ENCODE data around the gene TPTE2.
"Not testable (repeated sequence)": the region's sequence is repeated elsewhere in the genome, so short reads cannot be mapped to it uniquely, and the experiment has no call there.

Gene TPTE2

DNA sequence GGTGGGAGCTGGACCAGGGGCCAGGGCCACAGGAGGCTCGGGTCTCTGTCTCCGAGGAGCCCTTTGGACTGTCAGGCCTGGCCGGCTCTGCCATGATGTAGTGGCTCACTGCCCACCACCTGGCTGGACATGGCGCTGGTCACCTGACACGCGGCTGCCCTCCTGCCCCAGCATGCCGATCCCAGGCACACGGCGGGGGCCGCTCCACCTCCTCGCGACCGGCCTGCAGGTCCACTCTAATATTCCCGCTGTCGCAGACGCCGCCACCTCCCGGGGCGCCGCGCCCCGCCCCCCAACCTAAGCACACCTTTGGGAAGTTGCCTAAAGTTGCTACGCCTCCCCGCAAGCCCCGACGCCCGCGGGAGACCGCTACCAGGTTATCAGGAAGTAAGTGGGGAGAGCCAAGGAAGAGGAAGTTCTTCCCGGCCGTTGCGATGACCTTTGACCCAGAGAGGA lies at the start of gene TPTE2:
Gene TPTE2 (minus strand): TSS at position 406 of the 456 bp plus-strand sequence. CDS start 58,298 bp downstream, outside the sequence.
- not testable (repeated sequence) for DNase-seq (ENCODE audit: low read depth in 2 of 3, low spot score in 2 of 3)

DNA sequence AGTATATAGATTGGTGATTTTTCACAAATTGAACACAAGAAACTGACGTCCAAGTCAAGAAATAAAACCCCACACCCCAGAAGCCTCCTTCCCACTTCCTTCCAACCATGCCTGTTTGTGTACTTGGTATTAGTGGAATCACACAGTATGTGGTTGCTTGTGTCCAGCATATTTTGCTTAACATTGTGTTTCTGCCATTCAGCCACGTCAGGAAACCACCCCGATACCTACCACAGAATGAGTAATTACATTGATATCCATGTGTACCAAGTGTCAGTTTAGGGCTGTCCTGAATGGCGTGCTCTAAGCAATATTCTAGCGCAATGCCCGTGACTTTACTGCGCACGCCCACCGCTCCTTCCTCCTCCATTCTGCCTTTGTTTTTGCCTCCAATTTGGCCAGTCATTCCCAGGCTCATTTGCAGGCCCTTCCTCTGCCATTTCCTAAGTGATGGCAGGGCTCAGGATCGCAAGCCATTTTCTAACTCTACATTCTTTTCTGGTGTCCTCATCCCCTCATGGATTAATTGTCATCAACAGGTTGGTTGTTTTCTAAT lies 46.3 kb upstream of the TPTE2 start:
- no peak for DNase-seq (ENCODE audit: low read depth in 2 of 3, low spot score in 2 of 3)

DNA sequence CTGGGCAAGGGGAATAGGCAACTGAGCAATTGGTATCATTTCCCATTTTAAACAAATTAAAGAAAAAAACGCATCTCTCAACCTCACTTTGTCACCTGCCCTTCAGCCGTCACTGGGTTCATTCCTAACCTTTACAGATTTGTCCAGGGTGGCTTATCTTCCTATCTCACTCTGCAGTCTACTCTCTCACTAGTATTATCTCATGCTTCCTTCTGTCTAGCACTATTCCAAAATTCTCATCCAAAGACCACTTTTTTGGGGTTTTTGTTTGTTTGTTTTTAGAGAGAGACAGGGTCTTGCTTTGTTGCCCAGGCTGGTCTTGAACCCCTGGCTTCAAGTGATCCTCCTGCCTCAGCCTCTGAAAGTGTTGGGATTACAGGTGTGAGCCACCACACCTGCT lies 45.4 kb upstream of the TPTE2 start:
- DNase-seq (ENCODE audit: low read depth in 2 of 3, low spot score in 2 of 3): no peak

DNA sequence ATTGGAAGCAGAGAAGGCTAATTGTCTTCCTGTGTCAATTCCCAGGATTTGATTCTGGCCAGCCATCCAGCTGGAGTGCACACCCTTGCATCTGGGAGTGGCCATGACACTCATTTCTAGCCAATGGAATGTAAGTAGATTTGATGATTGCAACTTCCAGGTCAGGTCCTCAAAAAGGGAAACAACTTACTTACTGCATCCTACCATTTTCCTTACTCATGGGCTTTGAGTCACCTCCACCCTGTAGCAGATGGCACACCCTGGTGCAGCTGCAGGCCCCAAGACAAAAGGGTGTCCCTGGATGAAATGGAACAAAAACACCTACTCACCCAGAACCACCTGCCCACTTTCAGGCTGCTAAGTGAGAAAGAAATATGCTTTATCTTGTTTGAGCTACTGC lies 44.8 kb upstream of the TPTE2 start:
- no peak for DNase-seq (ENCODE audit: low read depth in 2 of 3, low spot score in 2 of 3)

DNA sequence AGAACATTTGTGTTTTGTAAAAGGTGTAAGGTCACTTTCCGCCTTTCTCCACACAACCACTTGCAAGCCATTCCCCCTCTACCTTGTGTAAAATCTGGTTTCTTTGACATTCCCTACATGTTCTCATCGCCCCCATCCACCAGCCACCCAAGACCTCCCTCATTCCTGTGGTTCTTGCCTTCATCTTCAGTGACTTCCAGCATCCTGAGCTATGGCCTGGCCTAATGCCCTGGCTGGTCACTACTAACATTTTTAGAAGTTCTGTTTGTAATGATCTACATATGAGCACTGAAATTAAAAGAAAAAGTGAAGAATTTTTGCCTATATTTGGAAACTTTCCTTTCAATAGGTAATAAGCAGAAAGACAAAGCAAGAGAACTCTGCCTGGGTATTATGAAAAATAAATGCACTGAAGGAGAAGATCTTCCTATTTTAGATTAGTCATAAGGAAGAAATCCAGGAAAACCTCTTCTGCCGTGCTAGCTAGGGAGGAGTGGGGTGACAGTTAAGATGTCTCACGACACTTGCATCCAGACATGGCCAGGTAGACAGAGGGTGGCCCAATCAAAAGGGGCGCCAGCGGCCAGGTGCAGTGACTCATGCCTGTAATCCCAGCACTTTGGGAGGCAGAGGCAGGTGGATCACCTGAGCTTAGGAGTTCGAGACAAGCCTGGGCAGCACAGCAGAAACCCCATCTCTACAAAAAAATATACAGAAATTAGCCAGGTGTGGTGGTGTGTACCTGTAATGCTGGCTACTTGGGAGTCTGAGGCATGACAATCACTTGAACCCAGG lies 44.0 kb upstream of the TPTE2 start:
- no peak for DNase-seq (ENCODE audit: low read depth in 2 of 3, low spot score in 2 of 3)

DNA sequence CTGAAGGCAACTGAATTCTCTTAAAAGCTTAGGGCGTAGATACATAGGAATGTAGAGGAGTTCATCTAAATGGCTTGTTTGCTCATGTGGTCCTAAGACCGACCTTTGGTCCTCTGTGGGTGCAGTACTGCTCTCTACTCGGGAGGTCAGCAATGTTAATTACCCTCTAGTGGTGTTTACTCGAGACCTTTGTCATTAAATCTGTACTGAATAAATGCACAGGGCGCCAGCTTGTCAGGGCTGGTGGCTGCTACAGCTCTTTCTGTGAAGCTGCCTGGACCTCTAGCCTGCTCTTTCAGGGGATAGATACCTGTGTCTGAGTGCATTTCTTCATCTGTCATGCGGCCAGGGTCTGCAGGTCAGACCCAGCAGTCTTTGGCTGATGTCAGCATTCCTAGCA lies 43.0 kb upstream of the TPTE2 start:
- no peak for DNase-seq (ENCODE audit: low read depth in 2 of 3, low spot score in 2 of 3)

DNA sequence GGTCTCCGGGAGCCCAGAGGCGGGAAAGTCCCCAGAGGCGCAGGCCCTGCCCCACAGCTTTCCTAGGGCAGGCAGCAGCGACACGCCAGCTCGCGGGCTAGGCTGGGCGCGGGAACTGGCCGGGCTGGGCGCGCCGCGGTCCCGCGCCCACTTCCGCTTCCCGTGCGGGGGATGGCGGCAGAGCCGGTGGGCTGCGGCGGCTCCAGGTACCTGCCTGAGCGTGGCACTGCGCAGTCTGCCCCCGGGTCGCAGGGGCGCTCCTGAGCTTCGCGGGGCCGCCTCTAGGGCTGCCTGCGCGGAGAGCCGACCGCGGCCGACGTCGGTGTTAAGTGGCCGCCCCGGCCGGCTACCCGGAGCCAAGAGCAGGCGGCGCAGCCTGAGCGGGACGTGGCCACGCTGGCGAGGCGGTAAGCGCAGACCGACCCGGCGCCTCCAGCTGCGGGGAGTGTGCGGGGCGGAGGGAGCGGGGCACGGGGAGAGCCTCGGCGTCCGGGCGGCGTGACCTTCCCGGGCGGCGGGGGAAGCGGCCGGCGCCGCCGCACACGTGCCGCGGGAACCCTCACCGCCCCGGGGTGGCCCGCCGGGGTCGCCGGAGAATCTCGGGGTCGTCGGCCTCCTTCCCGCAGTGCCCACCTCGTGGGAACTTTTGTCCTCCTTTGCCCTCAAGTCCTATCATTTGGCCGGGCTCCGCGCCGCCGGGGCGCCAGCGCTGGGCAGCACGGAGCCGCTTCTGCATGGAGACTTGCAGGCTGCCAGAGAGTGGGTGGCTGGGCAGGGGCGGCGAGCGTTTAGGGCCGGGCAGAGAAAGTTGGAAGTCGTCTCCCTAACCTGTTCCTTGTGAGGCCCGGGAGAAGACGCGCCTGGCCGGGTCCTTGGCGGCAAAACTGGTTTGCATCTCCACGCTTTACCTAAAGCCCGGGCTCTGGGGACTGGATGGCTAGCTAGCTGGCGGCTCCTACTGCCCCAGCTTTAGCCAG lies 40.7 kb upstream of the TPTE2 start:
- DNase-seq (ENCODE audit: low read depth in 2 of 3, low spot score in 2 of 3): peak in 1 of 3 experiments; percentile 27

DNA sequence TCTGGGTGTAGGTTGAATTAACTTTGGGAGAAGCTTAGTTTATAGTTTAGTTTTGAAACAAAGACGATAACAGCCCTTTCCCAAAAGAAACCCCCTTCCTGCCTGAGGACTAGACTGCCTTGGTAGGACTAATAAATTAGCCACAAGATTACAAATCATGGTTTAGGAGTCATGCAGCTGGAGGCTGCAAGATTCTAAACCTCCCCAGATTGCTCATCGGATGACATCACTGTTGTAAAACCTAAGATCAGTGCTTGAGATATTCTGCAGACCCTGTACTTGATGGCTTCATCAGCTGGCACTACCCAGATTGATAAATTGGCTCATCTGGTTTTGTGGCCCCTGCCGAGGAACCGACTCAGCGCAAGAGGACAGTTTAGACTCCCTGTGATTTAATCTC lies 36.2 kb upstream of the TPTE2 start:
- DNase-seq (ENCODE audit: low read depth in 2 of 3, low spot score in 2 of 3): no peak

DNA sequence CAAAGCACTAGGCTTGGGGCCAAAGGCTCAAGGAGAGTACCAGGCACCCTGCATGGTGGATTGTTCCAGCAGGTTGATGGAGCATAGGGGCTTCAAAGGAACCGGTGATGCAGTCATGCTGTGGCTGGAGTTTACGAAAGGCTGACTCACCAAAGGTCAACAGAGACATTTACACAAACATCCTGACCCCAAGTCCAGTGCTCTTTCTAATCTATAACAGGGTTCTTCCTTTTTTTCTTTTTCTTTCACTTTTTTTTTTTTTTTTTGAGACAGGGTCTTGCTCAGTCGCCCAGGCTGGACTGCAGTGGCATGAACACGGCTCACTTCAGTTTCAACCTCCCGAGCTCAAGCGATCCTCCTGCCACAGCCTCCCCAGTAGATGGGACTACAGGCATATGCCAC lies 35.6 kb upstream of the TPTE2 start:
- no peak for DNase-seq (ENCODE audit: low read depth in 2 of 3, low spot score in 2 of 3)

DNA sequence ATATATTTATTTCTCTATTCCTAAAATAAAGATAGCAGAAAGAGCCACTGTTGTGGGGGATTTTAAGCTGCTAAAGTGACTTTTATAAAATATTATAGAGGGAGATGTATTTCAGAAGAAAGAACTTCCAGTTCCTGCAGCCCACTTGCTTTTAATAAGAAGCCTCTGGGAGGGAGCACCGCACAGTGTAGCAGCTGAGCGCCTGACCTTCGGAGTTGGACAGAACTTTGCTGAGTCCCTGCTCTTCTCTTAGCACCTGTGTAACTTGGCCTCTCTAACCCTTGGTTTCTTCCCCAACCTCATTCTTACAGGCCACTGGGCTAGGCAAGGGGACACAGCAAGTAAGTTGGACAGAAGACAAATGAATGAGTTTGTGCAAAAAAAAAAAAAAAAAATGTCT lies 34.8 kb upstream of the TPTE2 start:
- DNase-seq (ENCODE audit: low read depth in 2 of 3, low spot score in 2 of 3): no peak

DNA sequence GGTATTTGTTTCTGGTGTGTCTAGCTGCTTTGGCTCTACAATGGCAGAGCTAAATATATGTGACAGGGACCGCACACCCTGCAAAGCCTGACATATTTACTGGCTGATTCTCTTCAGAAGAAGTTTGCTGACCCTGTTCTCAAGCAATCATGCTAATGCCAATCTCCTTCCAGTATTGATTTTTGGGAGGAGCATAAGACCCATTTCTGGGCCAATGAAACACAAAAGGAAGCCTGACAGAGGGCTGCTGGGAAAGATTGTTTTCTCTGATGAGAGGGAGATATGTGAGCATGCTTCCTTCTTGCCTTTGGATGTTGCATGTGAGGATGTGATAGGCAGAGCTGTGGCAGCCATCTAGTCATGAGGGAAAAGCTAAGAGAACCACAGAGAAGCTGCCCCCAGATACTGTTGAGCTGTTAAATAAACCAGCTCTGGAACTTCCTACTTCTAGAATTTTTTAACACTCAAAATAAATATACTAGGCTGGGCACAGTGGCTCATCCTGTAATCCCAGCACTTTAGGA lies 31.4 kb upstream of the TPTE2 start:
- DNase-seq (ENCODE audit: low read depth in 2 of 3, low spot score in 2 of 3): no peak

DNA sequence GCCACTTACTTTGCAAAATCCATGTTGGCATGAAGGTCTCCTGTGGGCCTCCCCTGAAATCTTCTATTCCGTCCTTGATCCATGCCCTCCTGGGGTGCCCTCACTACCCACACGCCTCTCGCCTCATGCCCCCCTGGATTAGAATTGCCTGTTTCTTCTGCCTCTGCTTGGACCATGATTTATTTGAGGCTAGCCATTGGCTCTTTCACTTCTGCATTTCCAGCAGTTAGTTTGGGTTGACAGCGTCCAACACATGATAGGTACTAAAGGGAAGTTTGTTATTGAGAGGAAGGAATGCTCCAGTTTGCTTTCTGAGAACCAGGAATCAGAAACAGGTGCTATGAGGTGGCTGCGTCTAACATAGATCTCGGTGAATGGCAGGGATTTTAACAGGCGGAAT lies 30.5 kb upstream of the TPTE2 start:
- no peak for DNase-seq (ENCODE audit: low read depth in 2 of 3, low spot score in 2 of 3)

DNA sequence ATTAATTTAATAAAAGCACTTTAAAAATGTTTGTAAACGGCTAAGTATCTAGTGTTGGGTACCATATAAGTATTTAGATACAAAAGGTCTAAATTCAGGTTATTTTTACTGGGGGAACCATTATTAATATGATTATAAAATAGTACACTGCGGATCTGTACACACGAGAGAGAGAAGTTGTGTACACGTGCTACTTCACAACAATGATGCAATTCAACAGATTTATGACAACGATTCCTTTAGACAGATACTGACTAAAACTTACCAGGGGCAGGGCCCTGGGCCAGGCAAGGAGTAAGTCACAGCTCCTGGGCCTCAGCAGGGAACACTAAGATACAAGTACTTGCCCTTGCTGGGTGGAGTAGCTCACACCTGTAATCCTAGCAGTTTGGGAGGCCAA lies 29.1 kb upstream of the TPTE2 start:
- DNase-seq (ENCODE audit: low read depth in 2 of 3, low spot score in 2 of 3): no peak

DNA sequence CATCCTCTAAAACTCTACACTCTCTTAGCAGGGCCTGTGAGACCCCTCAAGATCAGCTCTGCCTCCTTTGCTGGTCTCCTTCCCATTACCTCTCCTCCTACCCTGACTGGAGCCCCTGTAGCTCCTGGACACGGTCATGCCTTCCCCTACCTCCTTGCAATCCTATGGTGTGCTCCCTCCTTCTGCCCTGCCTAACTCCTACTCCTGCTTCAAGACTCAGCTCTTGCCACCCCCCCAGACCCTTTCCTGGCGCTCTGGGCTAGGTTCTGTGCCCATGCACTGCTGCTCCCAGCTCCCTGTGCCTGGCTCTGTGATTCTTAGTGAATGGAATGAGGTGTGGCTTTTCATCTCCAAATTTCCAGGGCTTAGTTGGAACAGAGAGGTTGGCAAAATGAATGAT lies 28.0 kb upstream of the TPTE2 start:
- no peak for DNase-seq (ENCODE audit: low read depth in 2 of 3, low spot score in 2 of 3)

DNA sequence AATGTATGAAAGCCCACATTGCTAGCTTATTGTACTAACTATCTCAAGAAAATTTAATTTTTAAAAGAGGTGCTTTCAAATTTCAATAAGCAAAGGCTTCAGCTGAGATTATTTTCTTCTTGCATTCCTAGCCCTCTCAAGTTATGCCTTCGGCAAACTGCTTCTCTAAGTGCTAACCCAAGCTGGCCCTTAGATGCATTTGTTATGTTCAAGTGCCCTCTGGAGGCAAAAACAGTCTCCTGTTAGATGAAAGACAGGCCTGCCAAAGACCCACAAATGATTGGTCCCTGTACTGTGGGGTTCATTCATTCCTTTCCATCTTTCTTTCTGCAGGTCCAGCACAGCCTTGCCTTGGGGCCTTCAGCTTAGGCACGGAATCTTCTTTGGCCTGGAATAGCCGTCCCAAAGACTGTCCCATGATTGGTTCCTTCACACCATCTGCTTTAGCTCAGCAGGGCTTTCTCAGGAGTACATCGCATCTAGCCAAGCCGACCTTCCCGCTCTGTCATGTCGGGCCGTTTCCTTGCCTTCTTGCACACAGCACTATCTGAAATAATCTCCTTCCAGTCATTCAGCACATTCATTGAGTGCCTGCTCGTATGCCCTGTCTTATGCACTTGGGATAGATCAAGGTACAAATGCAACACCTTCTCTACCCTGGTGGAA lies 26.4 kb upstream of the TPTE2 start:
- DNase-seq (ENCODE audit: low read depth in 2 of 3, low spot score in 2 of 3): no peak

DNA sequence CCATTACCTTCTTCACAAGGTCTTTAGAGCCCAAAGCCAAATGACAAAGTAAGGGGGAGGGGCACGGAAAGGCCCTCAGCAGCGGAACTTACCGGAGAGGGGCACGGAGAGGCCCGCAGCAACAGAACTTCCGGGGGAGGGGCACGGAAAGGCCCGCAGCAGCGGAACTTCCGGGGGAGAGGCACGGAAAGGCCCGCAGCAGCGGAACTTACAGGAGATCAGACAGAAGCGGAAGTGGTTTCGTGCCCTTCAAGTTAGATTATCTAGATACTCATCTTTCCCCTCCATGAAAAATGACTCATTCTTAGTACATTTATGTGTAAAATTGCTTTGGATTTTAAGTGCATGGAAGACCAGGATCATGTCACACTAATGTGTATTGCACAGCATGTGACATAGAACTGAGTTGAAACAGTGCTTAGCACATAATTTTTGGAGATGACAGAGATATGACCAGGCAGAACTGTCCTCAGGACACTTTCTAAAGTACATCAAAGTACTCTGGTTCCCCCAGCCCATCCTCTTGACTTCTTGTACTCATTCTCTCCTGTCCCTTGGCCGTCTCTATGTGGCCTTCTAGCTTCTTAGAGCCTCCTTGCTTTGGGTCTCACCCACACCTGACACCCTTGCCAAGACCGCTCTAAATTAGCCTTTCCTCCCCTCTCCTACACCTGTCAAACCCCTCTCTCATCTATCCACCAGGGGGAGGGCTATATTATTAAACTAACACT lies 25.7 kb upstream of the TPTE2 start:
- DNase-seq (ENCODE audit: low read depth in 2 of 3, low spot score in 2 of 3): peak; percentile 21 to 52 (median 45)

DNA sequence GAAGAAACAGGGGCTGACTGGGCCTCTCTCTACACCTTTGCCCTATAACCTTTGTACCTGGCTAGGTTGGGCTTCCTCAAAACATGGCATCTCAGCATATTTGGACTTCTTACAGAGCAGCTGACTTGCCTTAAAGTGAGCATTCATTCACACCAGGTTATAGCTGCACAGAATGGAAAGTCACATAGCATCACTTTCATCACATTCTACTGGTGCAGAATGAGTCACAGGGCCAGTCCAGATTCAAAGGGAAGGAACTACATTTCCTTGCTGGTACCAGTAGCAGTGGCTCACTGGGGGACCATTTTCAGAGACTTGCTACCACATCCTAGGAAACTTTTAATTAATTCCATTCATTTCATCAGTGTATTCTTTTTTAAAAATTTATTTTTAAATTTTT lies 20.3 kb upstream of the TPTE2 start:
- no peak for DNase-seq (ENCODE audit: low read depth in 2 of 3, low spot score in 2 of 3)

DNA sequence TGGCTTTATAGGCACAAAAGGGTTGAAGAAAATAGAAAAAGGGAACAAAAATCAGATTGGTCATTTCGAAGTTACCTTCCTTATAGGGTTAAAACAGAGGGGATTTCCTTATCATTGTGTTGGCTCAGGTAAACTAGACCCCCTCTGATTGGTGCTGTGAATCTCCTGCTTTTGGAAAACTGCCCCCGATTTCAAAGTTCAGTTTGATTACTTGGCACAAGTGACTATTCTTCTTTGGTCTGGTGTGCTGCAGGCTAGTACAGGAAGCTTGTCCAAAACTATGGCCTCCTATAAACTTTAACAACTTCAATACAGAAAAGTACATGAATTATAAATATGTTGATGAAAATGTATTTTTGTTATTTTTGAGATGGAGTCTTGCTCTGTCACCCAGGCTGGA lies 13.9 kb upstream of the TPTE2 start:
- no peak for DNase-seq (ENCODE audit: low read depth in 2 of 3, low spot score in 2 of 3)

DNA sequence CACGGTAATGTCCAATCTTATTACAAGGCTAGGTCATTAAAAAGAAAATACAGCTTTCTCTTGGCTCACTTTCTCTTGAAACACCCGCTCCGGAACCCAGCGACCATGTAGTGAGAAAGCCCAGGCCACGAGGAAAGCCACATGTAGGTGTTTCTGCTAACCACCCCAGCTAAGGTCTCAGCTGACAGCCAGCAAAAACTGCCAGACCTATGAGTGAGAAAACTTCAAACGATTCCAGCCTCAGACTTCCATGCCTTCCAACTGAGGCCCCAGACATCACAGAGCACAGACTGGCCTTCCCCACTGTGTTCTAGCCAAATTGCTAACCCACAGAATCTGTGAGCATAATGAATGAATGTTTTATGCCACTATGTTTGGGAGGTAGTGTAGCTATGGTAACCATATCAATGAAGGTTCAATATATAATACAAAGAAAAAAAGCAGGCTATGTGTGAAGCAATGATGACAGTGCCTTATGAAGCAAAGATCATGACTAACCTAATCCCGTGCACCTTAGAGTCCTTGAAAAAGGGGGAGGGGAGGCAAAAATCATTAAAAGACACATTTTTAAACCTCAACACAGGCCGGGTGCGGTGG lies 11.9 kb upstream of the TPTE2 start:
- no peak for DNase-seq (ENCODE audit: low read depth in 2 of 3, low spot score in 2 of 3)

DNA sequence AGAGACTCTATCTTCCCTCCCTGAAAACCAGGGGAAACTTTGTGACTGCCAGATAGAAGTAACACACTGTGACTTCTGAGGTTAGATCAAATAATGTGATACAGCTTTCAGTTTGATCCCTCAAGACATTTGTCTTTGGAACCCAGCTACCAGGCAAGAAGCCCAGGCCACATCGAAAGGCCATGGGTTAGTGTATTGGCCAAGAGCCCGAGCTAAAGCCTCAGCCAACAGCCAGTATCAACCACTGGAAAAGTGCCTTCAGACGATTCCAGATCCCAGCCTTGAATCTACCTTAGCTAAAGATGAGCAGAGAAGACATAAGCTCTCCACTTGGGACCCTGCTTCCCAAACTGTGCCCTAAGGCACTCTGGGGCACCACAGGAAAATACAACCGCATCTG lies 10.9 kb upstream of the TPTE2 start:
- no peak for DNase-seq (ENCODE audit: low read depth in 2 of 3, low spot score in 2 of 3)
